Measurements from ENCODE around the gene CIB4. TPM values are rescaled to one million over a fixed set of nuclear protein-coding genes. Genes with fewer than 3 reads are reported as not detected.

The CIB4 gene
- total RNA-seq, 1 experiment from 2014 or later: not detected

DNA sequence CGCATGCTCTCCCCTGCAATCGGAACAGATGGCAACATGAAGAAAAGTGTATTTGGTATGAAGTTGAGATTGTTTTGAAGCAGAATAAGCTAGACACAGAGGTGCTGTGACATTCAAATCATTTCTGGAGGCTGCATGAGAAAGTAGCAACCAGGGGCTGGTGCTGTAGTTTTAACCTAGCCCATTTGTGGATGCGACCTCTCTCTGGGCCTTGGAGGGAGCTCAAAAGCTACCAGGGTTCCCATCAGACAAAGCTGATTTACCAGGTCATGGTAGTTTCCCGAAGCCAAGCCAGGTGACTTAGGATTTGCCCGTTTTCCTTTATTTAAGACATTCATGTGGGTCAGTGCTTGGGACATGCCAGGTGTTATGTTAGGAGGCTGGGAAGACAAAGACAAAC, 77.5 kb downstream of the CIB4 start:
- ChIA-PET POLR2A (ENCODE audit: unreplicated experiment) (interaction anchor here (0.5 to 0.6 kb wide), 2 partner anchors 34 to 264 kb away, joined by 3 to 9 read pairs; no protein-coding TSS in a partner anchor), CTCF (interaction anchor here (0.6 kb wide), 2 partner anchors 208 to 415 kb away, joined by 3 to 5 read pairs; no protein-coding TSS in a partner anchor)
- H3K79me2 ChIP-seq (ENCODE audit: low read depth): no peaks in the 10 kb centered on the region
- H3K36me3 ChIP-seq (ENCODE audit: low read depth): no peaks in the 10 kb centered on the region
- BruUV-seq (replicated peaks): no TSS peak
- peaks cover 7% of the 10 kb centered on the region; the same call in 1 of the 2 replicates for H3F3A ChIP-seq (ENCODE audit: insufficient read depth, low read depth)
- H4K20me1 ChIP-seq (ENCODE audit: insufficient read depth): no peaks in the 10 kb centered on the region
- H3K4me1 ChIP-seq (replicated peaks; ENCODE audit: insufficient read depth): peaks cover 10% of the 10 kb centered on the region
- no peak for TF ChIP-seq EZH2 (IDR thresholded peaks at IDR 0.05; ENCODE audit: low read depth)
- peaks cover 35% of the 10 kb centered on the region for H3K27me3 ChIP-seq (ENCODE audit: insufficient read depth, low read depth)
- H3K27ac ChIP-seq: no peak overlapping the region
- intact Hi-C loops (cut with micrococcal nuclease; ENCODE audit: unreplicated experiment): no loop called here
- no peak overlapping the region for H2AFZ ChIP-seq
- peak overlapping the region; percentile 94; the same call in 1 of the 2 replicates for H3K4me2 ChIP-seq
- no peaks in the 10 kb centered on the region for H3K9me2 ChIP-seq (ENCODE audit: insufficient read depth)
- H3K9me3 ChIP-seq (ENCODE audit: insufficient read depth, low read depth): no peaks in the 10 kb centered on the region
- no peak for DNase-seq
- H3K4me3 ChIP-seq: no peak overlapping the region

DNA sequence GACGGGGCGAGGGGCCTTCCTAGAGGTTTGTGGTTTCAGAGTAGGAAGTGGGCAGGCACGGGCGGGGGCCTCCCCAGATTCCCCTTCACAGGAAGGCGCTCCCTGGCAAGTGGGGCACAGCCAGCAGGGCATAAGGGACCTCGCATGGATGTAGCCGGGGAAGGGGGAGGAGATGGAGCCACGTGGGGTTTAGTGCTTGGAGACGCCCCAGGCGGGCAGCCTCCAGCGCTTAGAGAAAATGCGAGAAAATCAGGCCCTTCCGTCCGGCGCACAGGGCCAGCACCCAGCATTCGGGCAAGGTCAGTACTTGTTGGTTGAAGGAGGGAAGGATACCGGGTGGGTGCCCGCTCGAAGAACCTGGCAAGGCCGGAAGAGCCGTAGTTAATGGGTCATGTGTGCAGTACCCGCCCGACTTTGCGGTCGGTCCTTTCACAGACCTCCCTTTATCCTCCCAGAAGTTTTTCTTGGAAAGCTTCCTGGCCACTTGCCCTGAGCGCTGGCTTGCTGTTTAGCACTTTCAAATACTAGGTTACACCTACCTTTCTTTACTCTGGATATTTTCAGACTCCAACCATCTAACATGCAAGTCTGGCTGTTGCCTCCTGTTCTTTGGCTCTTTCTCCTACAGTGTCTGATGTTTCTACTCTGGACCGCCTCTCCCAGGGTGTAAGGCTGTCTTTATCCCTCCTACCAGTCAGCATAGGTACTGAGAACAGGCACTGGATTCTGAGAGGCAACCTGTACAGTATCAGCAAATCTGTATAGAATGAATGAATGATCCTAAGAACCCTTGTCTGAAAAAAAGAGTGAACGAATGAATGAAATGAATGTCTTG, 78.1 kb downstream of the CIB4 start:
- TF ChIP-seq EZH2 (IDR thresholded peaks at IDR 0.05; ENCODE audit: low read depth): no peak
- no peak for TF ChIP-seq CTCF (conservative IDR thresholded peaks at IDR 0.05)
- Histone ChIP-seq H3K27ac (no peak overlapping the region), H3K4me3 (peak overlapping the region; percentile 60), H3K36me3 (ENCODE audit: low read depth) (no peaks in the 10 kb centered on the region), H3K9me2 (ENCODE audit: insufficient read depth) (no peaks in the 10 kb centered on the region), H3F3A (ENCODE audit: insufficient read depth, low read depth) (peaks cover 7% of the 10 kb centered on the region; the same call in 1 of the 2 replicates), H3K4me2 (peak overlapping the region; percentile 94), H4K20me1 (ENCODE audit: insufficient read depth) (no peaks in the 10 kb centered on the region), H2AFZ (peak overlapping the region; percentile 71), H3K4me1 (replicated peaks; ENCODE audit: insufficient read depth) (peaks cover 10% of the 10 kb centered on the region), H3K9me3 (ENCODE audit: insufficient read depth, low read depth) (no peaks in the 10 kb centered on the region), H3K79me2 (ENCODE audit: low read depth) (no peaks in the 10 kb centered on the region), H3K27me3 (ENCODE audit: insufficient read depth, low read depth) (peaks cover 41% of the 10 kb centered on the region)
- CTCF ChIA-PET: no interaction called here
- TSS peak; percentile 31 for BruUV-seq (replicated peaks)
- intact Hi-C loops (cut with micrococcal nuclease; ENCODE audit: unreplicated experiment): no loop called here
- POLR2A ChIA-PET (ENCODE audit: unreplicated experiment): interaction anchor here (0.5 to 0.7 kb wide), 4 partner anchors 33 to 487 kb away, joined by 3 to 9 read pairs (median 5); no protein-coding TSS in a partner anchor
- DNase-seq: peak; percentile 61 to 70

GRCh38 chr2:26561918-26562810, 79.0 kb downstream of the CIB4 start:
- Histone ChIP-seq H3K9me3 (ENCODE audit: insufficient read depth, low read depth) (no peaks in the 10 kb centered on the region), H3K36me3 (ENCODE audit: low read depth) (no peaks in the 10 kb centered on the region), H3K79me2 (ENCODE audit: low read depth) (no peaks in the 10 kb centered on the region), H3K4me1 (replicated peaks; ENCODE audit: insufficient read depth) (peaks cover 10% of the 10 kb centered on the region), H2AFZ (peak overlapping the region; percentile 71), H4K20me1 (ENCODE audit: insufficient read depth) (no peaks in the 10 kb centered on the region), H3K4me2 (peak overlapping the region; percentile 94), H3F3A (ENCODE audit: insufficient read depth, low read depth) (peaks cover 7% of the 10 kb centered on the region; the same call in 1 of the 2 replicates), H3K27me3 (ENCODE audit: insufficient read depth, low read depth) (peaks cover 50% of the 10 kb centered on the region), H3K27ac (no peak overlapping the region), H3K4me3 (peak overlapping the region; percentile 60), H3K9me2 (ENCODE audit: insufficient read depth) (no peaks in the 10 kb centered on the region)
- ChIA-PET POLR2A (ENCODE audit: unreplicated experiment) (interaction anchor here (0.6 kb wide), 2 partner anchors 379 to 488 kb away, joined by 3 to 7 read pairs; no protein-coding TSS in a partner anchor), CTCF (no interaction called here)
- BruUV-seq (replicated peaks): no TSS peak
- intact Hi-C loops (cut with micrococcal nuclease; ENCODE audit: unreplicated experiment): no loop called here
- TF ChIP-seq EZH2 (IDR thresholded peaks at IDR 0.05; ENCODE audit: low read depth) (no peak), CTCF (conservative IDR thresholded peaks at IDR 0.05) (peak; percentile 55; the same call in 1 of the 2 replicates)
- DNase-seq: peak; percentile 51 to 86

Data from PC-9 (cell line).